ENCODE data around the gene USP17L12.
"Not testable (repeated sequence)": the region's sequence is repeated elsewhere in the genome, so short reads cannot be mapped to it uniquely, and the experiment has no call there.

- TF ChIP-seq POLR2A, CTCF (IDR thresholded peaks at IDR 0.05): not testable (repeated sequence)
Observed at GRCh38 chr4:9247953-9248680, 28.2 kb downstream of the USP17L12 start, which contains the start of gene USP17L18.

Data from adrenal gland (tissue), 5 donors.